Lower leg skin (tissue), 4 donors: ENCODE results near the gene BIRC2. TPM values are rescaled to one million over a fixed set of nuclear protein-coding genes. Genes with fewer than 3 reads are reported as not detected.
A peak's percentile ranks its signal among the peaks of the same experiment; 100 is the strongest.

ENCODE experiments used
- DNase-seq, 2 donors: peaks; one replicate each; pipeline ENCODE4 v3.0.0-alpha.2; 2019; ENCODE audit warnings: low spot score in 2 of 2
- H3K4me3 ChIP-seq: fragments of 200-600 bp; sonication (generic); 2 replicates; pipeline ENCODE4 v1.5.1; 2017; ENCODE audit warnings: mild to moderate bottlenecking, low read depth; ENCODE audit not compliant: poor library complexity, severe bottlenecking
- POLR2A ChIP-seq, 2 donors: fragments of 450-650 bp; IDR thresholded peaks; one replicate each; pipeline ENCODE4 v1.6.1; 2016 to 2017; ENCODE audit warnings: antibody characterized with exemption in 2 of 2, mild to moderate bottlenecking in 1 of 2, moderate library complexity in 1 of 2
- WGBS, 2 donors: methylation state at CpG; one replicate each; pipeline ENCODE4 v1.1.5; 2018; 5-methylcytosine and 5-hydroxymethylcytosine counted together
- intact Hi-C: fragments of 100-400 bp; cut with DNase I; formaldehyde crosslinking; loops from one replicate; pipeline ENCODE4 v1.15.0; 2023; ENCODE audit warnings: low total_unique reads
- total RNA-seq, 4 donors: library from RNA; depleted of rRNA; stranded (reverse); fragments of >200 nt; gene quantifications; one replicate each; pipeline ENCODE4 v1.1.0, GENCODE V29; 2016
- TF ChIP-seq, protein P1 (sequence below), 3 donors: fragments of 450-650 bp; IDR thresholded peaks; one replicate each; pipeline ENCODE4 v1.5.1; 2016; ENCODE audit warnings: antibody characterized with exemption in 3 of 3, mild to moderate bottlenecking in 3 of 3, moderate library complexity in 2 of 3

Gene BIRC2
- total RNA-seq, 4 donors from 2014 or later, result 39.3 to 49.3 (median 42.5) TPM

DNA sequence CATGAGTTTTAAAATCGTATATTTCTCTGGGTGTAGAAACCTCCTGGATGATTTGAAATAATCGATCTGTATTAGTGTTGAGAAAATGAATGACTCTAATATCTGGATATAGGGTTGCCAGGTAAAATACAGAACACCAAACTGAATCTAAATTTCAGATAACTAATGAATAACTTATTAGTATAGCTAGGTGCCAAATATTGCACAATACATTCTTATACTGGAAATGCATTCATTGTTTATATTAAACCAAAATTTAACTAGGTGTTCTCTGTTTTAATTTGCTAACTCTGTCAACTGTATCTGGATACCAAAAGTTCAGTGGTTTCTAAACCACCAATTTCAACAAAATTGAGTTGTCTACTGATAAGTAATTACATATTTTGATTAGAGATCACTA, 32.2 kb upstream of the BIRC2 start:
- intact Hi-C loops, result no loop called here
- 49 to 53% methylated on average over 2 of the region's 2 CpGs for WGBS, 2 donors
- no peak for DNase-seq
- TF ChIP-seq POLR2A (IDR thresholded peaks at IDR 0.05), result no peak
- TF ChIP-seq, protein P1, sequence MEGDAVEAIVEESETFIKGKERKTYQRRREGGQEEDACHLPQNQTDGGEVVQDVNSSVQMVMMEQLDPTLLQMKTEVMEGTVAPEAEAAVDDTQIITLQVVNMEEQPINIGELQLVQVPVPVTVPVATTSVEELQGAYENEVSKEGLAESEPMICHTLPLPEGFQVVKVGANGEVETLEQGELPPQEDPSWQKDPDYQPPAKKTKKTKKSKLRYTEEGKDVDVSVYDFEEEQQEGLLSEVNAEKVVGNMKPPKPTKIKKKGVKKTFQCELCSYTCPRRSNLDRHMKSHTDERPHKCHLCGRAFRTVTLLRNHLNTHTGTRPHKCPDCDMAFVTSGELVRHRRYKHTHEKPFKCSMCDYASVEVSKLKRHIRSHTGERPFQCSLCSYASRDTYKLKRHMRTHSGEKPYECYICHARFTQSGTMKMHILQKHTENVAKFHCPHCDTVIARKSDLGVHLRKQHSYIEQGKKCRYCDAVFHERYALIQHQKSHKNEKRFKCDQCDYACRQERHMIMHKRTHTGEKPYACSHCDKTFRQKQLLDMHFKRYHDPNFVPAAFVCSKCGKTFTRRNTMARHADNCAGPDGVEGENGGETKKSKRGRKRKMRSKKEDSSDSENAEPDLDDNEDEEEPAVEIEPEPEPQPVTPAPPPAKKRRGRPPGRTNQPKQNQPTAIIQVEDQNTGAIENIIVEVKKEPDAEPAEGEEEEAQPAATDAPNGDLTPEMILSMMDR (IDR thresholded peaks at IDR 0.05), result no peak
- no peak overlapping the region for H3K4me3 ChIP-seq

DNA sequence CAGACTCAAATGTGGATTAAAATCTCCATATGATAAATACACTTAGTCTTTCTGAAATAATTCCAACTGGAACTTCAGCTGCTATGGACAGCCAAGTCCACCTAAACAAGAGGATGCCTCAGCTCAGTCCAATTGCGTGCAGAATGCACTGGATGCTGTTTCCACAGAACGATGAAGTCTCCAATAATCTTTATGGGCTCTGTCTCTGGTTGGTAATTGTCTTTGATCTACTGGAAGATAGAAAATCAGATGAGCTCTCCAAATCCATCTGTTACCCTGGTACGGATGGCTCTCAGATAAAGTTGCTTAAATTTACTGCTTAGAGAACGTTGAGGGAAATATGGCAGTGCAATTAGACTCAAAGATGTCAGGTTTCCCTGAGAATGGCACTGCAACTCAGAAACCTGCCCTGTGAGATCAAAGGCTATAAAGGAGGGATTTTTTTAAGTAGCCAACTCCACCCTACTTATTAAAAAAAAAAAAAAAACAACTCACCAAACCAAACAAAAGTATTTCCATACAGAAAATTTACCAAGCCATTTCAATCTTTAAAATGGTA, 30.6 kb upstream of the BIRC2 start:
- WGBS, 2 donors, result 42 to 53% methylated on average over 4 of the region's 4 CpGs
- no peak overlapping the region for H3K4me3 ChIP-seq
- intact Hi-C loops, result no loop called here
- TF ChIP-seq, protein P1 (IDR thresholded peaks at IDR 0.05), result no peak
- no peak for TF ChIP-seq POLR2A (IDR thresholded peaks at IDR 0.05)
- no peak for DNase-seq

DNA sequence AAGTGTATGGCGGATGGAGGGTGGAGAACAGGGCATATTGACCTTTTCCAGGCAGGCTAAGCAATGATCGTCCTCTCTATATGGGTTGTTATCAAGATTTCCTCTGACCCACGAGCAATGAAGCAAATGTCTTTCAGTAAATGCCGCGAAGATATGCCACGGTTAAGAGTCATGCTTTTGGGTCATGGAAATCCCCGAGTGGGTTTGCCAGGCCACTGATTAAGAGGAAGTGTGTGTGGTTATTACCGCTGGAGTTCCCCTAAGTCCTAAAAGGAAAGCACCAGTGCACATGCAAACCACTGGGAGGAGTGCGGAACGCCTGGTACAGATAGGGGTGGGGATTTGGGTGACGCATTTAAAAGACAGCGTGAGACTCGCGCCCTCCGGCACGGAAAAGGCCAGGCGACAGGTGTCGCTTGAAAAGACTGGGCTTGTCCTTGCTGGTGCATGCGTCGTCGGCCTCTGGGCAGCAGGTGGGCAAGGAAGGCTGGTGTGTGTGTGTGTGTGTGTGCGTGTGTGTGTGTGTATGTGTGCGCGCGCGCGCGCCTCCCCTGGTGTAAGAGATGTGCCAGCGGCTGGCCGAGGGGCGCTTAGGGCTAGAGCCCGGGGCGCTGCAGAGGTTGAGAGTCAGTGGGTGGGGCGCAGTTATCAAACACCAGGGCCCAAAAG, 29.8 kb upstream of the BIRC2 start, which contains the start of gene BIRC3:
Gene BIRC3 (plus strand): TSS at position 386 of the 669 bp plus-strand sequence. CDS start 7,026 bp downstream, outside the sequence.
- intact Hi-C loops, result no loop called here
- 1% methylated on average over 25 to 34 of the region's 34 CpGs for WGBS, 2 donors
- DNase-seq, result peak; percentile 92 to 96
- TF ChIP-seq POLR2A (IDR thresholded peaks at IDR 0.05), result no peak
- TF ChIP-seq, protein P1 (IDR thresholded peaks at IDR 0.05), result no peak
- H3K4me3 ChIP-seq, result peak within 1 kb of the TSS; percentile 34

DNA sequence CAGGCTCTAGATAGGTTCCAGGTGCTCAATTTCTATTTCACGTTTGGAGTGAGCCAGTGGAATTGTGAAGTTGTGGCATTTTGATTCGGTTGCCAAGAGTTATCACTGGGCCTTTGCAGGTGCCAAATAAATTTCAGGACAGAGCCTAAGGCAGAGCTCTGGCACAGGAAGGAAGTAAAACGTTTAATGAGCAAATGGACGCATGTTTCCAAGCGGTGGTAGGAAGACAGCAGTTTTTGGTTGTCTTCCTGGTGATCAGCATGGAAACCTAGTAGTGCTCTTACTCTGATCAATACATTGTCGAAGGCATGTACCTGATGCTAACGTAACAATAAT, 29.3 kb upstream of the BIRC2 start:
- 23 to 31% methylated on average over 7 of the region's 7 CpGs for WGBS, 2 donors
- peak overlapping the region; percentile 34 for H3K4me3 ChIP-seq
- DNase-seq, result no peak
- intact Hi-C loops, result no loop called here
- TF ChIP-seq, protein P1 (IDR thresholded peaks at IDR 0.05), result no peak
- TF ChIP-seq POLR2A (IDR thresholded peaks at IDR 0.05), result no peak

DNA sequence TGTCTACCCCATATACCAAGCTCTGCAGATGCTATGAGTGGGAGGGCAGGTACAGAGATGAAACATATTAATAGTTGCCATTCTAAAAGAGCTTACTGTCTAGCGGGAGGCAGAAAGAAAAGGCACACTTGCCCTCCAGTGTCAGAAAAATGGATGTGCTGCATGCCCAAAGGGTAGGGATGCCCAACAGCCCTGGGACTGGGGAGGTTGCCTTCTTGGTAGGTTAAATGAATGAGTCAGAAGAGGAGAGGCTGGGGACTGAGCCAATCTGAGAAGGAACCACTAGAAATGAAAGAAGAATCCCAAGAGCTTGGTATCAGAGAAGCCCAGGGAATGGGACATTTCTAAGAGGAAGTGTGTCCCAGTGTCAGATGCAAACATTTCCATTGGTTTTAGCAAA, 28.5 kb upstream of the BIRC2 start:
- 67 to 79% methylated on average over 1 of the region's 1 CpG for WGBS, 2 donors
- DNase-seq, result no peak
- H3K4me3 ChIP-seq, result no peak overlapping the region
- TF ChIP-seq, protein P1 (IDR thresholded peaks at IDR 0.05), result no peak
- TF ChIP-seq POLR2A (IDR thresholded peaks at IDR 0.05), result no peak
- intact Hi-C loops, result no loop called here
